NK-92 treated with Interleukin-12 subunit alpha and Interleukin-12 subunit beta, amount 100 ng/mL, for 24 hours (cell line): ENCODE data around the gene PMM2.

Experiments used
- DNase-seq: peaks from one replicate; lab custom pipeline; 2025; lab: John Stamatoyannopoulos, UW

PMM2 gene

GRCh38 chr16:8887952-8888560 lies 90.4 kb downstream of the PMM2 start:
- no peak for DNase-seq

GRCh38 chr16:8888951-8889892 lies 91.6 kb downstream of the PMM2 start:
- DNase-seq, result no peak

DNA sequence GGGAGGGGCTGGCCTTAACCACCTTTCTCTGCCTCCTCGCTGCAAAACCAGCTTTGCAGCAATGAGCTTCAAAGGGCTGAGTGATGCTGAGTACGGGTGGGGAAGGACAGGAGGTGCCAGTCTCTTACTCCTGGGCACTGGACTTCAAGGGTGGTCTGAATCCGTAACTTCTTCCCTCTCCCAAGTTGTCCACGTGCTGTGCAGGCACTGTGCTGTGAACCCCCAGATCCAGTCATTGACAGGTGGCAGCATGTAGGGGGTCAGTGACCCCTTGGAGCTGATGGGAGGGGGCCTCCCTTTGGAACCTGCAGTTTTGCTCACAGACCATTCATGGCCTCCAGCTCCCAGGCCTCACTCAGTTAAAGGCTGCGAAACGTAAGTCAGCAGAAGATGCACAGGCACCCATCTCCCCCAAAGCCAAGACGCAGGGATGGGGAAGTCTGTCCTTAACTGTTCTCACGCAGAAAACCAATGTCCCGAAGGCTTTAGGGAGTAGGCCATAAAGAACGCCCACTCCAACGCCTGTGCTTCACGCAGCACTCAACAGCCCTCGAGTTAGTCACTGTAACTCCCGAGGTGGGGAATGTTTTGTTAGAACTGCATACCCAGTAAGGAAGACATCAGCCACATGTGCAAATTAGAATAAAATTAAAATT lies 92.4 kb downstream of the PMM2 start:
- DNase-seq, result no peak

DNA sequence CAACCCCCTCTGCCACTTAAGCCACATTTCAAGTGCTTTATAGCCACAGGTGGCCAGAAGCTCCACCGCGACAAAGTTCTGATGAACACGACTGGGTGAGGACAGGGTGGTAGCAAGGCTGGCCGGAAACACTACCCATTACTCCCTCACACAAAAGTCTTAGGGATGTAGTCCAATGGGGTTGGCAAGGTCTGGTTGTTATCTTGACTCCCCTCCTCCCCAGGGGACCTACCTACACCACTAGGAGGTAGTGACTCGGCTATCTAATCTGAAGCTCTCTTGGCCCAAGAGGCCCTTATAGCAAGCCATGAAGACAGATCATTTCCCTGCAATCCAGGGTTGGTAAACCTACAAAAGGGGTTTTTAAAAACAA lies 92.9 kb downstream of the PMM2 start:
- DNase-seq, result no peak

- DNase-seq, result no peak
Measured at GRCh38 chr16:8892101-8892575, 94.5 kb downstream of the PMM2 start.

DNA sequence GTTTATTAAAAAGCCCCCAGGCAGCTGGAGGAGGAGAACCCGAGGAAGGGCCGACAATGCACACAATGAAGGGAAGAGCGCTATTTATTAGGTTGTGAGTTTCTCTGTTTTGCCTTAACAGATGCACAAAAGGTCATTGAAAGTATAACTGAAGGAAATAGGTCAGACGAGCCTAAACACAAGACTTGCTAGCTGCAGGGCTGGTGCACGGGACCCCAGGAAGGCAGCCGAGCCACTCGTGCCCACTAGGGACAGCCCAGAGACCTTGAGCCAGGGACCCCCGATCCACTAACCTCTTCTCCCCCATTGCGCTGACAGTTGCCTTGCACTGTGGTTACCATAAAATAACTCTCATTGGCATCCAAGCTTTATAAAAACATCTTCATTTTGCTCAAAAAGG lies 95.8 kb downstream of the PMM2 start:
- DNase-seq, result no peak

DNA sequence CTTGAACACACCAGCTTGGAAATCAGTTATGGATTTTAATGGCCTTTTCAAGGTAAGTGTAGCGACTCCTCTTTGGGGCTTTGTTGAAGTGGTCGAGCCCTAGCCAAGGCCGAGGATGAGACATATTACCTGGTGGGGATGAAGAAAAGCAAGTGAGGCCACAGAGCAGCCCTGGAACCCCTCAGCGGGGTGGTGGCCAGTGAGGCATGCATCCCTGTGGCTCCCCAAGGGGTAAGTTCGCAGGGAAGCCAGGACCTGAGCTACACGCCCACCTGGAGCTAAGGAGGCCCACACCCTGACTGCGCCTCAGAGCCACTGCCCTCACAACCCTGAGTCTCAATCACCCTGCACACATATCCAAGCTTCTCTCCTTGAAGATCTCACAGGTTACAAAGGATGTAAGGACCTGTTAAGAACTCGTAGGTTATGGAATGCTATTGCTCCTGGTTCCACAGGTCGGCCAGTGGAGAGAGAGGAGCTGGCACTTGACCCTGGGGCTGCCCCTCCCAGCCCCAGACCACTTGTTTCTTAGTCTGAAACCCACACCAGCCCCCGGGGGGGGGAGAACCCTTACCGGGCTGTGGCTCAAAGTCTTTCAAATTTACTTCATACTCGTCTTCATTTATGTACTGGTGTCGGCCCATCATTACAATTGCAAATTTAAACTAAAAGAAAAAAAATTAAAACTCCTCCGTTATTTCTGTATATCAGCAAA lies 96.5 kb downstream of the PMM2 start:
- DNase-seq, result no peak

- DNase-seq, result no peak
Measured at GRCh38 chr16:8894736-8895334, 97.2 kb downstream of the PMM2 start.

DNA sequence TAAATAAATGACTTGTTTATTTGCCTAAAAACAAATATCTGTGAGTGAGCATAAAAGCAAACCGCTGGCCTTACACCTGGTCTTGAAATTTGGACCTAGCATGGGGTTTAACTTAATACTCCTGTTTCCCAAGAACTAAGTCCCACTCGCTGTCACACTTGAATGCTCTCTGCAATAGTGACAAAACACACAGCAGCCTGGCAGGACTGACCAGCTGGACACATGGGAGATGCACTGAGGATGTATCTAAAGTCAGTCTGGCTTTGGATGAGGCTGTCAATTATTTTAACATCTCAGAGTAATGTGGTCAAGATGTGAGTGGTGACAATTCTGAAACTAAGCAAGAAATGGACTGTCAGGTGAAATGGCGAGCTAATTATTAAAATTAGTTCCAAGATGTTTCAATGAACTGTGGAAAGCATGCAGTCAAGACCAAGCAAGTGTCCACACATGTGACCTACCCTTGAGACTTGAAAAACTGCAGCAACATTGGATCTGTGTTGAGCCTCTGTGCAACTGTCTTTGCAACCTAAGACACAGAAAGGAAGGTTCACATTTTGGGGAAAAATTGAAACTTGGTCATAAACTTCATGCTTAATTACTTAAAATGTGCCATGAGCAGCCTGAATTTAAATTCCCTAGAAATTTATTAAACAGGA lies 101.2 kb downstream of the PMM2 start:
- DNase-seq, result no peak
